Mesenteric fat pad (tissue), 1 donor: ENCODE results near the gene RNF126. TPM values are rescaled to one million over a fixed set of nuclear protein-coding genes. Genes with fewer than 3 reads are reported as not detected.

ENCODE experiments used
- total RNA-seq: library from RNA; stranded (reverse); fragmentation: NEBNext Ultra II Directional; extraction: Animal tissue kit (Norgen Biotek cat#: 25700); gene quantifications from one replicate; pipeline ENCODE4 v1.2.1, GENCODE V29; 2021
- donor health status: DM: yes; HTN: yes; CAD: no.

Gene RNF126
- total RNA-seq, 1 donor from 2014 or later, result 37.3 TPM

Other genes with a start within 250 kb of the RNF126 start
- 29.1 TPM for gene SHC2, start 202.2 kb downstream of the RNF126 start, total RNA-seq
- gene MADCAM1, start 166.7 kb downstream of the RNF126 start, total RNA-seq, result 1.7 TPM
- 20.3 TPM for gene TPGS1, start 155.7 kb downstream of the RNF126 start, total RNA-seq
- gene CDC34, start 131.5 kb downstream of the RNF126 start, total RNA-seq, result 53.7 TPM
- gene GZMM, start 119.2 kb downstream of the RNF126 start, total RNA-seq, result 0.74 TPM
- 396 TPM for gene BSG, start 90.6 kb downstream of the RNF126 start, total RNA-seq
- gene HCN2, start 73.3 kb downstream of the RNF126 start, total RNA-seq, result 0.16 TPM
- 36.9 TPM for gene POLRMT, start 29.7 kb downstream of the RNF126 start, total RNA-seq
- 0.22 TPM for gene FGF22, start 23.3 kb downstream of the RNF126 start, total RNA-seq
- gene FSTL3, start 13.2 kb upstream of the RNF126 start, total RNA-seq, result 193 TPM
- gene PRSS57, start 32.2 kb upstream of the RNF126 start, total RNA-seq, result not detected
- 212 TPM for gene PALM, start 45.7 kb upstream of the RNF126 start, total RNA-seq
- gene MISP, start 87.9 kb upstream of the RNF126 start, total RNA-seq, result 0.67 TPM
- 236 TPM for gene PTBP1, start 134.2 kb upstream of the RNF126 start, total RNA-seq
- not detected for gene PLPPR3, start 158.7 kb upstream of the RNF126 start, total RNA-seq
- 0.39 TPM for gene AZU1, start 164.6 kb upstream of the RNF126 start, total RNA-seq
- gene PRTN3, start 177.8 kb upstream of the RNF126 start, total RNA-seq, result 0.32 TPM
- gene ELANE, start 189.1 kb upstream of the RNF126 start, total RNA-seq, result 1.3 TPM
- 1,010 TPM for gene CFD, start 196.4 kb upstream of the RNF126 start, total RNA-seq
- gene MED16, start 230.0 kb upstream of the RNF126 start, total RNA-seq, result 28.8 TPM
- gene RNU6-9, start 230.3 kb upstream of the RNF126 start, total RNA-seq, result not detected